OCI-LY7 (cell line): ENCODE data around the gene IQGAP3.

Experiments used
- CTCF ChIP-seq: fragments of 200-600 bp; sonication (generic); conservative IDR thresholded peaks from 2 replicates; pipeline ENCODE4 v1.5.1; 2014; ENCODE audit warnings: mild to moderate bottlenecking, antibody characterized with exemption, low read length, moderate library complexity, mixed read lengths
- EZH2phosphoT487 ChIP-seq: fragments of 200-600 bp; sonication (generic); IDR thresholded peaks from 2 replicates; pipeline ENCODE4 v1.6.1; 2018; ENCODE audit warnings: low read depth, borderline replicate concordance, mild to moderate bottlenecking, mixed run types, antibody characterized with exemption, low read length, moderate library complexity, mixed read lengths

- TF ChIP-seq CTCF = no peak
- TF ChIP-seq EZH2phosphoT487 = no peak
Measured at GRCh38 chr1:156601892-156602291, 29.5 kb upstream of the IQGAP3 start.
